GM11168 (cell line): ENCODE data around the gene SAMM50.
"Not testable (repeated sequence)": the region's sequence is repeated elsewhere in the genome, so short reads cannot be mapped to it uniquely, and the experiment has no call there.

Source experiments
- in situ Hi-C: fragments of 300-500 bp; cut with MboI; formaldehyde crosslinking; loops from one replicate; pipeline ENCODE4 v1.12.0; 2022; ENCODE audit warnings: low sequenced_read_pairs; ENCODE audit not compliant: unreplicated experiment

SAMM50 gene

DNA sequence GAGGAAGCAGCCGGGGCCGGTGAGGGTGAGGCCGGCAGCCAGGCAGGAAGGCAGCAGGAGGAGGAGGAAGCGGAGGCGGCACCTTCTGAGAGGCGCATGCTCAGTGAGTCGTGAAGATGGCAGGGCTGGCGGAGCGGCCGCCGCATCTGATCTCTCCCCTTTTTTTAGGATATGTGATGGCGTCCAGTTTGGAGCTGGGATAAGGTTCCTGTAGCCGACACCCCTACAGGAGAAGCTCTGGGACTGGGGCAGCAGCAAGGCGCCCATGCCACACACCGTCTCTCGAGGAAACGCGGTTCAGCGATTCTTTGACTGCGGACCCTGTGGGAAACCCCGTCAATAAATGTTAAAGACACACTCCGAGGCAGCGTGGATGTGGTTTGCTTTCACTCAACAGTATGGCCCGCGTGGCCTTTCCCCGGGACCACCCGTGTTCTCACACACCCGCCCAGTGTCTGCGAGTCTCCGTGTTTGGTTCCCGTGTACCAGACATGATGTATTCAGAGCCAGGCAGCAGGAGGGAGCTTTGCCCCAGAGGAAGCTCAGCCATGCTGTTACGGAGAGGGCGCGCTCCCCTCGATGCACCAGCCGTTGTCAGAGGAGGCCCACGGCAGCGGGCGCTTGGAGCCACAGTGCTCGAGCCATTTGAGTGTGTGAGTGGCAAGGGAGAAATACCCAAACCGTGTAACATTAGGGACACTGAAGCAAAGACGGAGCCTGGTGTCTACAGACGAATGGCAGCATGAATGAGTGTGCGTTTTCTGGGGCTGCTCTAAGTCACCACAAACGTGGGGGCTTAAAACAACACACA is 41.1 kb downstream of the SAMM50 start:
- in situ Hi-C loops = loop anchor here (25.0 kb wide), 1 partner anchor 641 kb away; no protein-coding TSS in a partner anchor

DNA sequence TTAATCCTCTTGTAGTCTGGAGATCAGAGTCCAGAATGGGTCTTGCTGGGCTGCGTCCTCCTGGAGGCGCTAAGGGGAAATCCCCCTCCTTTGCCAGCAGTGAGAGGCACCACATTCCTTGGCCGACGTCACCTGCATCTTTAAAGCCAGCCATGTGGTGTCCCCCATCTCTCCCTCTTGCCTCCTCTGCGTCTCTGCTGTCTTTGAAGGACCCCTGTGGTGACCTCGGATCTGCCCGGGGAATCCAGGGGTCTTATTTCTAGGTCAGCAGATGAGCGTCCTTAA is 41.7 kb downstream of the SAMM50 start:
- in situ Hi-C loops = loop anchor here (25.0 kb wide), 1 partner anchor 640 kb away; no protein-coding TSS in a partner anchor

DNA sequence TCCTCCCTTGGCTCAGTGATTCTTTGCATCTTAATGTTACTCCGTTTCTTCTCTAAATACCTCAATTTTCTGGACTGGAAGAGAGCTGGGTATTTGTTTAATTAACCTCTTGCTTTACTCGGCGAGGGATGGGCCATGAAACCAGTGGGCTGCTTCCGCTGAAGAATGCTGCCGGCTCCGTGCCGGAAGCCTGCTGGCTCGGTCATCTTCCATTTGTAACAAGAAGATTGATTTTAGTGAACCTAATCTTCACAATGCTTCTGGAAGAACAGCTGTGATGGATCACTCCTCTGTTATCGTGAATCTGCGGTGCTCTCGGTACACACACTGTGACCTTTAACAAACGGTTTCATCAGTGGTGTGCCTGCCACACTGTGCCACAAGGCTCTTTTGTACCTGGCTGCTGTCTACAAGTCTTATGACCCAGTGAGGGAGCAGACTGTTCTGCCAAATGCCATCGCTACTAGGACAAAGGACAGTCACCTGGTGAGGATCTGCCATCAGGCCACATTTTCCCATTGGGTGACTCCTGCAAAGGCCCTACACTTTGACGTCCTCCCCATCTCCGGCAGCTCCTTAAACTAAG is 43.5 kb downstream of the SAMM50 start:
- in situ Hi-C loops = loop anchor here (25.0 kb wide), 1 partner anchor 639 kb away; no protein-coding TSS in a partner anchor

DNA sequence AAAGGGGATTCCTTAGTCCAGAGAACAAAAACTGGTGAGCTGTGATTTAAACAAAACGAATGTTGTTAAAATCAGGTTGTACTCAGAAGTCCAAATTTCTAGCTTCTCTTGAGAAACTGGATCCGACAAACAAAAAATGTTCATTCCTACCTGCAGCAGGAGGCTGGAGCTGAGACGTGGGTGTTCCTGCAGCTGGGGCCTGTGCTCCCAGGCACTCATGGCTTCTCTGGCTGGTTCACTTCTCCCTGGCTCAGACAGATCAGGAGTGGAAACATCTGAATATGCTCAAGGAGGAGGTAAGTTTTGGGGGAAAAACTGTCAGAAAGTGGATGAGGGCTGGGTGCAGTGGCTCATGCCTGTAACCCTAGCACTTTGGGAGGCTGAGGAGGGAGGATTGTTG is 44.1 kb downstream of the SAMM50 start:
- in situ Hi-C loops = loop anchor here (25.0 kb wide), 1 partner anchor 638 kb away; no protein-coding TSS in a partner anchor

DNA sequence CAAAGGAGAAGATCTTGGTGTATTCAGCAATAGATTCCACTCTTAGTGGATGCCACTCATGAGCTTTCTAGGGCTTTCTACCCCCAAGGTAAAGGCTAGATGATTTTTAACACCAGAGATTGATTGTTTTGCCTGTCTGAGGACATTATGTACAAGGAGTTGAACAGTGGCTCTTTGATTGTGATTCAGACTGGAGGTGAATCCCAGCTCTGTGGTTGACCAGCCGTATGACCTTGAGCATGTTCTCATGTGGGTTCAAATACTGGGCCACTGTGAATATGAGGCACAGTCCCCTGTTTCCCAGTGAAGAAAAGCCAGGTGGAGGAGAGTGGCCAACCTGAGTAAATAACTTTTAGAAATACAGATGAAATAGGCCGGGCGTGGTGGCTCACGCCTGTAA is 44.9 kb downstream of the SAMM50 start:
- in situ Hi-C loops = loop anchor here (5.0 kb wide), 1 partner anchor 77 kb away; no protein-coding TSS in a partner anchor

DNA sequence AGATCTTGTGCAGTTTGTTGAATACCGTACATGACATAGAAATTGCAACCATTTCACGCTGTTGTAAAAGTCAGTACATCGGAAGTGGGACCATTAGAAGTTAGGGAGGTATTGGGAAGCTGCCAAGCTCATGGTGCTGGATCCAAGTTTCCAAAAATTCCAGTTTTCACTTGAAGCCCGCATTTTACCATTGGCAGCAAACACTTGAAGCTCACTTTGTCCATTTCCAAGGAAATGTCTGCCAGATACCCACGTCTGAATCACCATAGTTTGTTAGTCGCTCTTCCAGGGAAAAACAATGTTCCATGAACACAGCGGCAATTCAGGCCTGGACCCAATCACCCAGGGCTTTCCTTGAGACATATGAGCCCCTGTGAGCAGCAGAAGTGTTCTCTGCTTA is 46.3 kb downstream of the SAMM50 start:
- in situ Hi-C loops = loop anchor here (5.0 kb wide), 1 partner anchor 76 kb away; no protein-coding TSS in a partner anchor

DNA sequence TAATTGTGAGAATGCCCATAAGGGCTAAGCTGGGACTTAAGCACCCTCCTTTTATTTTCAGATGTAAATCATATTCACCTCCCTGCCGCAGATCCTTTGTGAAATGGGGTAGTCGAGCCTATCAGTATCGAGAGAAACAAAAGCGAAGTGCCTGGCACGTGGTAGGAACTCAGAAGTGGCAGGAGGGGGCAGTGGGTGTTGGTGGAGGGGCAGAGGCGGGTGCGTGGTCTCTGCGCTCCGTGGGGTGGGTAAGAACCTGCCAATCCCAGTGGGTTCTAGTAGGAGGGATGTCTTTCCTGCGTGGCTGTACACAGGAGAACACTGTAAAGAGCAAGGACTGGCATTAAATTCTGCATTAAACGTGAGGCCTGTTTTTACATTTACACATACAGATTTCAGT is 47.1 kb downstream of the SAMM50 start:
- in situ Hi-C loops = loop anchor here (5.0 kb wide), 1 partner anchor 75 kb away; no protein-coding TSS in a partner anchor

DNA sequence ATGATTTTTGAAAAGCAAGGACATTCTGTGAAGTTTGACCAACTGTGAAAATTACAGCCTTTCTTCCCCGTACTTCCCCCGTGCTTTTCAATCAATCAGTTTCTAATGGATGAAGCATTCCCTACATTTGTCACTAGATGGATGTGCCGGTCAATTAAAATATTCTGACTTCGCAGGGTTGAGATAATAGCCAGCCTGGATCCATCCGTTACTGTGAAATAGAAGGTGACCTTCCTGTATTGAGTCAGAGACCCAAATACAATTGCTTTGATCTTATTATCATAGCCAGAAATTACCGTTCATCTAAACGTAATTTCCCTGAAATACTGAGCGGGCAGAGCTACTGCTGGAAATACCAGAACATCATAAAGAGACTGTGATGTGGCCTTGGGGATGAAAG is 47.8 kb downstream of the SAMM50 start:
- in situ Hi-C loops = loop anchor here (5.0 kb wide), 1 partner anchor 74 kb away; no protein-coding TSS in a partner anchor

DNA sequence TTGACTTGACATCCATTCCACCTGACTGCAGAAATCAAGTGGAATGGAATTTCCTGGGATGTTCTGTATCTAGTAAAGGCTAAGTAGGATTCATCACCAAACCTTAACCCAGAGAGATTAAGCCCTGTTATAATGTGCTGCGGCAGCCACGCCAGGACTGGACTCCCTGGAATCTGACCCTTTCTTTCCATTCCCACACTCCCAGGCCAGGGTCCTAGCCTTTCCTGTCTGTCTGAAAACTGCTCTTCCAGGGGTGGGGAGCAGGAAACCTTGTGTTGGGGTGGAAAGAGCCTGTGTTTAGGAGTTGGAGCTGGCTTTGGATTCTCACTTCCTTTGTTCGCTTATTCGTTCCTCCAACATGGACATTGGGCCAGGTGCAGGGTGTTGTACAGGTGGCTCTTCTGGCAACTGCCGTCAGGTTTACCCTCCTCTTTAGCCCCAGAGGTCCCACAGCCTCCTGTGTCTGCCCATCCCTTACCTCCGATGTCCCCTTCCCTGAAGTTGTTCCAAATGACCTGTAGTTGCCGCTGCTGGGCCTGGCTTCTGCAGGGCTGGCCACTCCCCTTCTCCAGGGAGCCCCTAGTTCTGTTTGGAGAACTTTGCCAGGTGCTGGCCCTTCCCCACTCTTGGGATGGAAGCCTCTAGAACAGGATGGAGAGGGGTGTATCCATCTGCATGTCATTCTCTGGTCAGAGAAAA is 48.3 kb downstream of the SAMM50 start:
- in situ Hi-C loops = loop anchor here (5.0 kb wide), 1 partner anchor 74 kb away; no protein-coding TSS in a partner anchor

DNA sequence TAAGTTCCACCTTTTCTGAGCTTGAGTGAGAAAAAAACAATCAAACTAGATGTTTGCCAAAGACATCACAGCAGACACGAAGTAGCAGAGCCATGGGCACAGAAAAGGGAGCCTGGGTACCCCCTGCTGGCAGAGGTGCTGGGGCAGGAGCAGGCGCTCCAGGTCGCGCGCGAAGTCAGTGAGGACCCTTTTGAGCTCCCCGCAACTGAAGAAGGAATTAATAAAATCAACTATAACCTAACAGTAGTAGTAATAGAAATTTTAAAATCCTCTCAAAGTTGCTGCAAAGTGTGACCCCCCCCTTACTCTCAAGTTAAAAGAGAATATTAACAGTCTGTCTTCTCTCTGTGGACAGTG is 48.8 kb downstream of the SAMM50 start:
- in situ Hi-C loops = loop anchor here (5.0 kb wide), 1 partner anchor 73 kb away; no protein-coding TSS in a partner anchor

DNA sequence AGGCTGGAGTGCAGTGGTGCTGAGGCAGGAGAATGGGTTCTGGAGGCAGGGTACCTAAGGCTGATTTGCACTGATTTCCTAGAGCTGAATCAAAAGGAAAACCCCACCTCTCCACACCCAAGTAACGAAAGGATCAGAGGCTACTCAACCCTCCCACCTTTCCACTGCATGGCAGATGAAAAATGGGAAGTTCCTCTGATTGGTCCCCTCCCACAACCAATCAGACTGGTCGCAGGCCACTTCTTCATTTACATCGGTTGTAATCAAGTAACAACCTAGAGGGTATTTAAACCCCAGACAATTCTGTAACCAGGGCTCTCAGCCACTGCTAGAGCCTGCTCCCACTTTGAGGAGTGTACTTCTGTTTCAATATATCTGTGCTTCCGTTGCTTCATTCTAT is 50.3 kb downstream of the SAMM50 start:
- in situ Hi-C loops = no loop called here

DNA sequence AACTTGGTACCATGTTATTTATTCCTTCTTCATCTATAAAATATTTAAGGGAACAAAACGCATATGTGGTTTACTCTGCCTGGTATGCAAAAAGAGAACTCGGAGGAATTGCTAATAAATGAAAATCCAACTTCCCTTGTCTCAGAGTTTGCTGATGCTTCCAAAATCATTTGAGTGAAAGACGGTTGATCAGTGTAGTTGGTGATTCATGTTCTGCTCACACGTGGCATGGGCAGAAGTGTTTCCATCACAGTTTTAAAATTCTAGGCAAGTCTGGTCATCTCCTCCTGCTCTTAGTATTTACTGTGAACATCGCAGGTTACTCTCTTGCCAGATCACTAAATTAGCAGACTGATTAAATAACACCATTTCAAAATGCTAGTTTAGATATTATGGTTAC is 56.9 kb downstream of the SAMM50 start:
- in situ Hi-C loops = no loop called here

DNA sequence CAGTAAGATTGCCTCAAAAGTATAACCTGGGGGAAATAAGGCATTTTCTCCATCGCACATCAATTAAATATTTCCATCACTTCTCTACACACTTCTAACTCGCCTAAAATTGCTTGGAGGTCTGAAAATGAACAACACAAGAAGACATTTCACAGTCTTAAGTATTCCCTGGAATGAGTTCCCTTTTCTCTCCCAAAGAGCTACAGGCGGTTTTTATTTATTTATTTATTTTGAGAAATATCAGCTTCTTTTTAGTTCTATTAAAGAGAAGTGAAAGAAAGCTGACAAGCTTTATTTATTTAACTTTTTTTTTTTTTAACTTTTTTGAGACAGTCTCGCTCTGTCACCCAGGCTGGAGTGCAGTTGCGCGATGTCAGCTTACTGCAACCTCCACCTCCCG is 57.3 kb downstream of the SAMM50 start:
- in situ Hi-C loops = no loop called here

DNA sequence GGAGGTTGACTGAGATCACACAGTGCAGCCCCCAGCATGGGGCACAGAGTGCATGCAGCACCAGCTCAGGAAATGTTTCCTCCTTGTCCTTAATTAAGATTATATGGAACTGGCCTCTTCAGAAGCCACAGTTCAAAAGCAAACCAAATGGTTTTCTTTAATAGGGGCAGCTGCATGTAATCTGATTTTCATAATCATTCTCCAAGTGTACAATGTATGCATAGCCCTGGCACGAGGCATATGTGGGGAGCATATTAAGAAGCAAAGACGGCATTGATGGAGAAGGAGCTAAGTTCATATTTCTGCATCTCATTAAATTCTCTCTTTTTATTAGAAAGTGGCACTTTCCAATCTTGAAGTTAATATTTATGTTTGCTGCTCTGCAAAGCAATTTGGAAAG is 59.0 kb downstream of the SAMM50 start:
- in situ Hi-C loops = no loop called here

DNA sequence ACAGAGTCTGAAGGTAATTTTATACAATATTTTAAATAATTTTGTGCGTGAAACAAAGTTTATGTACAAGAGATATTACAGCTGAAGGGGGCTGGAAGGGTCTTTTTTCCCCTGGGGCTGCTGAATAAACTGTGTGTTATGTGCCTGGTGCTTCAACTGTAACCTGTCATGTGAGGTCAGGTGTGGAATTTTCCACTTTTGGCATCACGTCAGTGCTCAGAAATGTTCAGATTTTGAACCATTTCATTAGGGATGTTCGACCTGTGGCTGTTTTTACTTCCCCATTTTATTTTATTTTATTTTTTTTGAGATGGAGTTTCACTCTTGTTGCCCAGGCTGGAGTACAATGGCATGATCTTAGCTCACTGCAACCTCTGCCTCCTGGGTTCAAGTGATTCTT is 61.3 kb downstream of the SAMM50 start:
- in situ Hi-C loops = not testable (repeated sequence)

DNA sequence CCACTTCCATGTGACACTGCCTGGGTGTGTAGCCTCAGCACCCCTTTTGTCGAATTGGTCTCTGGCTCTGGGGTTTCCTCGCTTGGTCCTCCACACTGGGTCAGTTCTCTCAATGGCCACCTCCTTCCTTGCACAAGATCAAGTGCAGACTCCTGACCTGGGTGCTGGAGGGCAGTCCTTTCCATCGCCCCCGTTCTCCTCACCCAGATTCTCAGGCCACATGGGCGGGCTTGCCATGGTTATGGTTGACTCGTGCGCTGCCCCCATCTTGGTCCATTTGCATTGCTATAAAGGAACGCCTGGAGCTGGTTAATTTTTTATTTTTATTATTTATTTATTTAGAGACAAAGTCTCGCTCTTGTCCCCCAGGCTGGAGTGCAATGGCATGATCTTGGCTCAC is 63.4 kb downstream of the SAMM50 start:
- in situ Hi-C loops = no loop called here

DNA sequence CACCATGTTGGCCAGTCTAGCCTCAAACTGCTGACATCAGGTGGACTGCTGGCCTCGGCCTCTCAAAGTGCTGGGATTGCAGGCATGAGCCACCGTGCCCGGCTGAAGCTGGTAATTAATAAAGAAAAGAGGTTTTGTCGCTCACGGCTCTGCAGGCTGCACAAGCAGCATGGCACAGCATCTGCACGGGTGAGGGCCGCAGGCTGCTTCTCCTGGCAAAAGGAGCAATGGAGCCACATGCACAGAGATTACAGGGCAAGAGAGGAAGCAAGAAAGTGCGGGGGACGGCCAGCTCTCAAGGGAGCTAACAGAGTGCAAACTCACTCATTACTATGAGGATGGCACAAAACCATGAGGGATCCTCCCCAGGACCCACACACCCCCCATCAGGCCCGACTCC is 64.2 kb downstream of the SAMM50 start:
- in situ Hi-C loops = no loop called here

DNA sequence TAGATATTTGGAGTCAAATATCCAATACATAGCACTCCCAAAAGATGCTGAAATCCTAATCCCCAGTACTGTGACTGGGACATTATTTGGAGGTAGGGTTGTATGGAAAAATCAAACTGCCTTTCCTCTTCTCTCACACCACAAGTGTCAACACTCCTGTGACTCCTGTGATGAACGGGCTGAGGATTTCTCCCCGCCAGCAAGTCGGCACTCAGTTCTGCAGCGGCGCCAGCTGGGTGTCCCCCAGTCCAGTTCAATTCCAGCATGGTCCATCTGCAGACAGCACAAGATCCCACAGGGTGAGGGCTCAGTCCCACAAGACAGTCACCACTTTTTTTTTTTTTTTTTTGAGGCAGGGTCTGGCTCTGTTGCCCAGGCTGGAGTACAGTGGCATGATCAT is 64.6 kb downstream of the SAMM50 start:
- in situ Hi-C loops = no loop called here

DNA sequence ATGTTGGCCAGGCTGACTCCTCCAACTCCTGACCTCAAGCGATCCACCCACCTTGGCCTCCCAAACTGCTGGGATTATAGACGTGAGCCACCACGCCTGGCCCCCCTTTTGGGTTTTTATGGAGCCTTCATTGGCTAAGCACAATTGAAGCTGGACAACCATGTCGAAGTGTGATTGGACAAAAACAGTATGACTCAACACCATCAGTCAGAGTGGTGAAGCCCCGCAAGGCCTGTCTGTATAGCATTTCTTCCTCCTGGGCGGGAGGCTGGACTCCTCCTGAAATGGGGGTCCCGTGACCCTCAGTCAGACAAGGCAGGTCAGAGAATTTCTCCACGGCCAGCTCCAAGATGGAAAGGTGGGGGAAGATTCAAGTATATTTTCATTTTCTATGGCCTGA is 65.7 kb downstream of the SAMM50 start:
- in situ Hi-C loops = no loop called here

DNA sequence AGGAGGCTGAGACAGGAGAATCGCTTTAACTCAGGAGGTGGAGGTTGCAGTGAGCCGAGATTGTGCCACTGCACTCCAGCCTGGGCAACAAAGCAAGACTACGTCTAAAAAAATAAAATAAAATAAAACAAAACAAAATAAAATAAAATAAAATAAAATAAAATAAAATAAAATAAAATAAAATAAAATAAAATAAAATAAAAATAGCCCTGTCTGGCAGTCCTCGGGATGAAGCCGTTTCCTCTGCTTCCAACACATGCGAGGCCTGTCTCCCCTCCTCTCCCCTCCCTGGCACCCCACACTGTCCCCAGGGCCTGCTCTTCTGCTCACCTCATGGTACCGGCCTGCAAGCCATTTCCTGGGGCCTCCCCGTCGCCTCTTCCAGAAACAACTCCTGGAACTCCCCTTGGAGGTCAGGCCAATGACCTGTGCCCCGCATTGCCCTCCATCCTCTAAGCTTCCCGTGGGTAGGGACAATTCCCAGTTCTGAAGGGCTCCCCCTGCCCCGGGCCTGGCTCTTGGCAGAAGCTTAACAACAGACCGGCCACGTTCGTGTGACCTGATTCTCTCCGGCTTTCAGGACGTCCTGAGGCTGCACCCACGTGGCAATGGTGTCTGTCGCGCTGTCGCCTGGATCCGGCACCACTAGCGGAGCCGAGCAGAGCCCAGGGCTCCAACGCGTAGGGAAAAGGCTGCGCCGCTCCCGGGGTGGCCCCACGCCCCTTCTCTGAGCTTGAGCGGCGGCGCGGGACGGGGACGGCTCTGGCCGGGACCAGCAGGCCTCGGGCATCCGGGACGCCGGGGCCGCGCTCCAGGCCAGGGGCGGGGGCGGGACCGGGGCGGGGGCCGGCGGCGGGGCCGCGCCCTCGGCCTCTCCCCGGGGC is 68.4 kb downstream of the SAMM50 start:
- in situ Hi-C loops = no loop called here
